Measurements from ENCODE around the gene CCDC141.
"Not testable (repeated sequence)": the region's sequence is repeated elsewhere in the genome, so short reads cannot be mapped to it uniquely, and the experiment has no call there.

CCDC141 gene

GRCh38 chr2:179049546-179050311 lies at the start of gene CCDC141:
CCDC141 (minus strand) TSS chr2:179050137; CDS start chr2:179049941, 196 bp downstream.
- peak; percentile 45 to 49 for DNase-seq

GRCh38 chr2:179098080-179098689 lies 48.2 kb upstream of the CCDC141 start:
- no peak for DNase-seq

- DNase-seq, result no peak
Observed at GRCh38 chr2:179097131-179097530, 47.2 kb upstream of the CCDC141 start.

- DNase-seq, result no peak
Observed at GRCh38 chr2:179096090-179096489, 46.2 kb upstream of the CCDC141 start.

- not testable (repeated sequence) for DNase-seq
Observed at GRCh38 chr2:179092912-179093311, 43.0 kb upstream of the CCDC141 start.

GRCh38 chr2:179082697-179083096 lies 32.8 kb upstream of the CCDC141 start:
- no peak for DNase-seq

- no peak for DNase-seq
Observed at GRCh38 chr2:179081954-179082353, 32.0 kb upstream of the CCDC141 start.

- no peak for DNase-seq
Observed at GRCh38 chr2:179072527-179072926, 22.6 kb upstream of the CCDC141 start.

GRCh38 chr2:179071810-179072355 lies 21.9 kb upstream of the CCDC141 start:
- DNase-seq, result no peak

GRCh38 chr2:179070895-179071294 lies 21.0 kb upstream of the CCDC141 start:
- DNase-seq, result no peak

GRCh38 chr2:179069685-179070084 lies 19.7 kb upstream of the CCDC141 start:
- DNase-seq, result no peak

GRCh38 chr2:179068991-179069643 lies 19.2 kb upstream of the CCDC141 start:
- DNase-seq, result no peak

- DNase-seq, result no peak
Observed at GRCh38 chr2:179059026-179059700, 9.2 kb upstream of the CCDC141 start.

GRCh38 chr2:179057737-179058136 lies 7.8 kb upstream of the CCDC141 start:
- DNase-seq, result no peak

GRCh38 chr2:179053568-179053967 lies 3.6 kb upstream of the CCDC141 start:
- DNase-seq, result not testable (repeated sequence)

GRCh38 chr2:179051250-179051649 lies 1.3 kb upstream of the CCDC141 start:
- DNase-seq, result no peak

GRCh38 chr2:179050755-179051154 lies 818 bp upstream of the CCDC141 start:
- DNase-seq, result no peak

- peak in 1 of 2 experiments; percentile 27 for DNase-seq
Observed at GRCh38 chr2:179049203-179049545, 763 bp downstream of the CCDC141 start.

GRCh38 chr2:179048099-179048498 lies 1.8 kb downstream of the CCDC141 start:
- no peak for DNase-seq

GRCh38 chr2:179045602-179046001 lies 4.3 kb downstream of the CCDC141 start:
- DNase-seq, result not testable (repeated sequence)

- DNase-seq, result no peak
Observed at GRCh38 chr2:179044500-179044899, 5.4 kb downstream of the CCDC141 start.

GRCh38 chr2:179037807-179038206 lies 12.1 kb downstream of the CCDC141 start:
- no peak for DNase-seq

GRCh38 chr2:179036353-179036905 lies 13.5 kb downstream of the CCDC141 start:
- DNase-seq, result no peak
